HCT116 (cell line): ENCODE measurements around the gene ATL2. TPM values are rescaled to one million over a fixed set of nuclear protein-coding genes. Genes with fewer than 3 reads are reported as not detected.

Source experiments
- ATAC-seq: fragments of 200-7000 bp; cut with Tn5 transposase; 2 replicates; pipeline ENCODE4 v1.9.1; 2020; ENCODE audit warnings: mild to moderate bottlenecking, moderate library complexity
- BruUV-seq: library from RNA; stranded (reverse); fragments of 400-500 nt; replicated peaks from 2 replicates; lab custom pipeline; 2021; lab: Mats Ljungman, UMichigan
- CTCF ChIA-PET: fragments of 300-600 bp; sonication (Branson Sonifier 250); formaldehyde crosslinking; loops from one replicate; lab custom pipeline; 2021; ENCODE audit warnings: antibody characterized with exemption; lab: Charles Lee
- POLR2A ChIA-PET: fragments of 300-600, 350-600 bp; sonication (Branson Sonifier 250); formaldehyde crosslinking; loops from one replicate; lab custom pipeline; 2021; ENCODE audit warnings: antibody characterized with exemption; lab: Charles Lee
- RAD21 ChIA-PET, 2 experiments: fragments of 300-600 bp; sonication (Branson Sonifier 250); formaldehyde crosslinking; loops; one replicate each; lab custom pipeline; 2023; ENCODE audit warnings: low total read pairs in 2 of 2; ENCODE audit not compliant: uncharacterized antibody in 2 of 2, unreplicated experiment in 2 of 2, low non-redundant PET in 1 of 2; lab: Charles Lee
- DNase-seq: peaks from one replicate; pipeline ENCODE4 v3.0.0-alpha.2; 2010; ENCODE audit warnings: low read depth, low spot score
- H2AFZ ChIP-seq: fragments of 200-600 bp; shearing (Covaris generic), sonication (generic); 2 replicates; pipeline ENCODE4 v1.6.1; 2017; ENCODE audit warnings: low read depth, mixed run types, mixed read lengths, antibody characterized with exemption, low read length; ENCODE audit not compliant: poor library complexity, severe bottlenecking
- H3K27ac ChIP-seq: 2 replicates; pipeline ENCODE4 v1.5.1; 2012; ENCODE audit warnings: low read depth, low read length
- H3K27me3 ChIP-seq: fragments of 200-600 bp; sonication (generic); 2 replicates; pipeline ENCODE4 v1.6.1; 2016; ENCODE audit warnings: mixed run types, low read length, mixed read lengths; ENCODE audit not compliant: insufficient read depth
- H3K36me3 ChIP-seq, 2 experiments: fragments of 200-500 bp in 1 of 2; fragments of 200-600 bp in 1 of 2; sonication (Bioruptor generic) in 1 of 2; sonication (generic) in 1 of 2; 2 replicates each; pipeline versions ENCODE4 v1.5.1 to v1.6.1; 2014 to 2016; ENCODE audit warnings: low read length in 2 of 2, inconsistent platforms in 1 of 2, mixed read lengths in 1 of 2, mixed run types in 1 of 2; ENCODE audit not compliant: insufficient read depth in 2 of 2, control insufficient read depth in 1 of 2
- H3K4me1 ChIP-seq, 2 experiments: fragments of 200-600 bp in 1 of 2; sonication (generic) in 1 of 2; 2 replicates each; pipeline versions ENCODE4 v1.5.1 to v1.6.1; 2012 to 2017; ENCODE audit warnings: low read length in 2 of 2, inconsistent platforms in 1 of 2, mild to moderate bottlenecking in 1 of 2, mixed read lengths in 1 of 2, mixed run types in 1 of 2, moderate library complexity in 1 of 2; ENCODE audit not compliant: insufficient read depth in 2 of 2, control insufficient read depth in 1 of 2
- H3K4me2 ChIP-seq: fragments of 200-600 bp; sonication (generic); 2 replicates; pipeline ENCODE4 v1.6.1; 2017; ENCODE audit warnings: mixed run types, low read length, mixed read lengths
- H3K4me3 ChIP-seq, 2 experiments: fragments of 200-600 bp in 1 of 2; sonication (generic) in 1 of 2; replicated peaks in 1 of 2; 2 replicates each; pipeline ENCODE4 v1.5.1; 2011 to 2016; ENCODE audit warnings: low read length in 2 of 2, control low read depth in 1 of 2, low read depth in 1 of 2, mild to moderate bottlenecking in 1 of 2, mixed read lengths in 1 of 2, mixed run types in 1 of 2
- H3K79me2 ChIP-seq: fragments of 200-600 bp; sonication (generic); 2 replicates; pipeline ENCODE4 v1.6.1; 2017; ENCODE audit warnings: mild to moderate bottlenecking, mixed run types, low read length, moderate library complexity, mixed read lengths; ENCODE audit not compliant: insufficient read depth
- H3K9ac ChIP-seq: fragments of 200-600 bp; sonication (generic); 2 replicates; pipeline ENCODE4 v1.6.1; 2016; ENCODE audit warnings: low read length, mixed read lengths
- H3K9me2 ChIP-seq: fragments of 200-600 bp; sonication (generic), shearing (Covaris generic); 2 replicates; pipeline ENCODE4 v1.6.1; 2017; ENCODE audit warnings: mixed run types, mild to moderate bottlenecking, moderate library complexity; ENCODE audit not compliant: insufficient read depth
- H3K9me3 ChIP-seq, 2 experiments: fragments of 200-500 bp in 1 of 2; fragments of 200-600 bp in 1 of 2; sonication (Bioruptor generic) in 1 of 2; sonication (generic) in 1 of 2; 2 replicates each; pipeline ENCODE4 v1.6.1; 2014 to 2017; ENCODE audit warnings: low read length in 2 of 2, mixed read lengths in 2 of 2, inconsistent platforms in 1 of 2, low read depth in 1 of 2, mild to moderate bottlenecking in 1 of 2, mixed run types in 1 of 2, moderate library complexity in 1 of 2; ENCODE audit not compliant: control insufficient read depth in 1 of 2, insufficient read depth in 1 of 2
- H4K20me1 ChIP-seq: fragments of 200-600 bp; sonication (generic), shearing (Covaris generic); 2 replicates; pipeline ENCODE4 v1.6.1; 2017; ENCODE audit warnings: mixed run types, mild to moderate bottlenecking, moderate library complexity; ENCODE audit not compliant: insufficient read depth
- CBX3 ChIP-seq: IDR thresholded peaks from 2 replicates; pipeline ENCODE4 v1.6.1; 2012; ENCODE audit warnings: low read depth
- CTCF ChIP-seq, 3 experiments: fragments of 200-600 bp in 1 of 3; sonication (generic) in 1 of 3; IDR thresholded peaks in 2 of 3; conservative IDR thresholded peaks in 1 of 3; 2 replicates each; pipeline ENCODE4 v1.5.1; 2012 to 2017; ENCODE audit warnings: low read depth in 2 of 3, low read length in 2 of 3, antibody characterized with exemption in 1 of 3, borderline replicate concordance in 1 of 3, control low read depth in 1 of 3, mild to moderate bottlenecking in 1 of 3, mixed read lengths in 1 of 3, mixed run types in 1 of 3, moderate library complexity in 1 of 3; ENCODE audit not compliant: insufficient read depth in 1 of 3
- EGR1 ChIP-seq: IDR thresholded peaks from 2 replicates; pipeline ENCODE4 v1.6.1; 2012; ENCODE audit warnings: low read depth
- ELF1 ChIP-seq: IDR thresholded peaks from 2 replicates; pipeline ENCODE4 v1.6.1; 2012; ENCODE audit warnings: low read depth, borderline replicate concordance
- EZH2phosphoT487 ChIP-seq: fragments of 200-600 bp; IDR thresholded peaks from 2 replicates; pipeline ENCODE4 v1.6.1; 2018; ENCODE audit warnings: antibody characterized with exemption, borderline replicate concordance
- FOSL1 ChIP-seq: IDR thresholded peaks from 2 replicates; pipeline ENCODE4 v1.6.1; 2012; ENCODE audit warnings: low read depth
- MAX ChIP-seq: IDR thresholded peaks from 2 replicates; pipeline ENCODE4 v1.6.1; 2012
- POLR2A ChIP-seq: IDR thresholded peaks from 2 replicates; pipeline ENCODE4 v1.7.0; 2011; ENCODE audit warnings: borderline replicate concordance; ENCODE audit not compliant: insufficient read depth, insufficient read length; ENCODE audit errors: extremely low read depth
- RAD21 ChIP-seq: IDR thresholded peaks from 2 replicates; pipeline ENCODE4 v1.6.1; 2012; ENCODE audit warnings: low read depth, mild to moderate bottlenecking
- REST ChIP-seq: IDR thresholded peaks from 2 replicates; pipeline ENCODE4 v1.6.1; 2012; ENCODE audit warnings: low read depth
- SIN3A ChIP-seq: IDR thresholded peaks from 2 replicates; pipeline ENCODE4 v1.6.1; 2012; ENCODE audit warnings: low read depth
- SP1 ChIP-seq: IDR thresholded peaks from 2 replicates; pipeline ENCODE4 v1.6.1; 2012; ENCODE audit warnings: low read depth
- SRF ChIP-seq: IDR thresholded peaks from 2 replicates; pipeline ENCODE4 v1.6.1; 2012; ENCODE audit warnings: low read depth
- TCF7L2 ChIP-seq: IDR thresholded peaks from 2 replicates; pipeline ENCODE4 v1.7.0; 2011; ENCODE audit warnings: borderline replicate concordance, inconsistent platforms; ENCODE audit not compliant: insufficient read depth, insufficient read length; ENCODE audit errors: extremely low read depth
- YY1 ChIP-seq: IDR thresholded peaks from 2 replicates; pipeline ENCODE4 v1.6.1; 2011; ENCODE audit warnings: low read length, low read depth, moderate library complexity, mild to moderate bottlenecking; ENCODE audit not compliant: insufficient replicate concordance; ENCODE audit errors: extremely low read depth
- ZNF274 ChIP-seq: fragments of 200-500 bp; sonication (Bioruptor generic); IDR thresholded peaks from 2 replicates; pipeline ENCODE4 v1.6.1; 2014; ENCODE audit warnings: mild to moderate bottlenecking, low read depth, low read length, inconsistent platforms
- intact Hi-C: fragments of 100-400 bp; cut with micrococcal nuclease; formaldehyde crosslinking; loops from 2 replicates; pipeline ENCODE4 v1.10.0; 2022
- total RNA-seq: library from RNA; stranded (reverse); gene quantifications from one replicate; pipeline ENCODE4 v1.2.1, GENCODE V29; 2021; ENCODE audit not compliant: unreplicated experiment

ATL2 gene
- total RNA-seq, 1 experiment from 2014 or later, result 80.7 TPM

- POLR2A ChIA-PET, result no interaction called here
These were observed 5.8 kb downstream of the ATL2 start for GRCh38 chr2:38371235-38371634.

More at GRCh38 chr2:38371235-38371634, 5.8 kb downstream of the ATL2 start:
- no peaks in the 10 kb centered on the region for H3K9me2 ChIP-seq
- H4K20me1 ChIP-seq, result peaks cover 50% of the 10 kb centered on the region
- no peak overlapping the region for H3K27ac ChIP-seq
- no TSS peak for BruUV-seq
- H3K4me1 ChIP-seq, result peaks cover 13 to 35% of the 10 kb centered on the region in 2 experiments
- ATAC-seq (no peak), DNase-seq (no peak)
- CTCF ChIA-PET, result no interaction called here
- no peak overlapping the region for H2AFZ ChIP-seq
- peaks cover 99% of the 10 kb centered on the region for H3K79me2 ChIP-seq
- RAD21 ChIA-PET, result no interaction called here
- no peak overlapping the region for H3K4me2 ChIP-seq
- intact Hi-C loops, result no loop called here
- no peak for TF ChIP-seq SRF
- no peak for TF ChIP-seq RAD21
- no peak for TF ChIP-seq EGR1
- no peak for TF ChIP-seq REST
- no peak for TF ChIP-seq CTCF (IDR thresholded peaks at IDR 0.05 in 2 of 3, conservative IDR thresholded peaks at IDR 0.05 in 1 of 3; ENCODE audit: borderline replicate concordance in 1 of 3, insufficient read depth in 1 of 3, low read depth in 2 of 3, low read length in 2 of 3)
- no peak for TF ChIP-seq MAX
- no peak for TF ChIP-seq YY1
- TF ChIP-seq ZNF274, result no peak
- no peak for TF ChIP-seq FOSL1
- no peak for TF ChIP-seq SP1
- TF ChIP-seq CBX3, result no peak
- TF ChIP-seq TCF7L2, result no peak
- no peak for TF ChIP-seq SIN3A
- TF ChIP-seq EZH2phosphoT487, result no peak
- no peak for TF ChIP-seq ELF1
- TF ChIP-seq POLR2A, result no peak
- no peaks in the 10 kb centered on the region for H3K27me3 ChIP-seq
- no peak overlapping the region for H3K4me3 ChIP-seq
- no peaks in the 10 kb centered on the region for H3K36me3 ChIP-seq
- H3K9me3 ChIP-seq, result no peaks in the 10 kb centered on the region
- H3K9ac ChIP-seq, result no peak overlapping the region
